Activated T-cell treated with anti-CD3 and anti-CD28 coated beads, Interleukin-2, amount 50 U/mL, for 1 hour (primary cell): ENCODE measurements around the gene CFAP221.

ENCODE experiments used
- DNase-seq: peaks from one replicate; pipeline ENCODE4 v3.0.0-alpha.2; 2020

CFAP221 gene

DNA sequence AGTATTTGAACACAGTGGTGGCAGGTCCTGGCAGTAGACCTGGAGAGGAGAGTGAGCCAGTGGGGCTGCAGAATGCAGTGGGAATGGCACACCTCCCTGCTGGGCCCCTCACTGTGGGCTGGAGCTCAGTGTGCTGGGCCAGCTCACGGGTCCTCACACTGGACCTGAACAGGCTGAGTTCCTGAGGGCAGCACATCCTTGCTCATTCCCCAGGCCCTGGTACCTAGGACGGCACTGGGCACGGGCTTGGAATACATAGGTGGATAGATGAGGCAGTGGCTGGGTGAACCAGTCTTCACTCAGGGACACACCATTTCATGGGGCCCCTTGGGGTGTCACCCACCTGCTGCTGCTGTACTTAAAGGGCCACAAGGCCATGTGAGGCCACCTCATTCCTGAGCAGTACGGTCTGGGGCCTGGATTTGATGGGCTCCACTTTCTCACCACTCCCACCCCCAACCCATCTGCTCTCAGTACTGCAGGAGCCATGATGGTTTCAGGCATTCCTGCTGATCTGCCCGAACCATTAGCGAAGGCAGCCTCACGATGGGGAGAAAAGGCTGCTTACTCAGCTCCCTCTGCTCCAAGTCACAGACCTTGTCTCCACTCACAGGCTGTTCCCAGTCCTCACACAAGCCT lies 138.9 kb downstream of the CFAP221 start:
- no peak for DNase-seq

GRCh38 chr2:119683713-119684443 lies 139.6 kb downstream of the CFAP221 start:
- no peak for DNase-seq

DNA sequence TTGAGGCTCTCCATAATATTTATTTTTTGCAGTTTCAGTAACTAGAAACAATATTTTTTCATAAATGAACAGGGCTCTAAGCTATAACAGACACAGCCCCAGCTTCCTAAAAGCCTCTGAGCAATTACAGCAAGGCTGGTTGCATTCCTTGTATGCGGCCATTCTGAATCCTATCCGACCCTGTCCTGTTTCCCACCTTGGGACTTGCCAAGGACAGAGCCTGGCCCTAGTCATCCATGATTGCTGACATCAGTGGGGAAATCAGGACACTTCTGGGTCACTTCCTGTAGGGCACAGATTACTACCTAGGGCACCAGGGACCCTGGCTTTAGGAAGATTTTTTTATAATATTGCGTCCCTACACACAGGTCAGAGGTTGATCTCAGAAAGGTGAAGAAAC lies 140.3 kb downstream of the CFAP221 start:
- no peak for DNase-seq

DNA sequence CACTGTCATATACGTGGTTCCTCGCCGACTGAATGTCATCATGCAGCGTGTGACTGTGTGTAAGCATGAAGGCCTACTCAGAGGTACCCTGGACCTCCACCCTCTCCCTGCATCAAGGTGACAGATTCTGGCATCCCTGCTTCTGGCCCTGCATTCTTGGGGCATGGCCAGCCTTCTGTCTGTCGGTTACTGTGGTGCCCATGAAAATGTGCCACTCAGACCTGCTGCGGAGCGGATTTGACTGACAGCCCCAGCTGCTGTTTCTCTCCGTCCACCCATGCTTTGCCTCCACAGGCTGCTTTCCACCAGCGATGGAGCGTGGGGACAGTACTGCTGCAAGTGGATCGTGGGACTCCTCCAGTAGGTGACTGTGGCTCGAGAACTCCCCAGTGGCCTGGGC lies 144.4 kb downstream of the CFAP221 start:
- no peak for DNase-seq

GRCh38 chr2:119689218-119689617 lies 145.0 kb downstream of the CFAP221 start:
- no peak for DNase-seq

DNA sequence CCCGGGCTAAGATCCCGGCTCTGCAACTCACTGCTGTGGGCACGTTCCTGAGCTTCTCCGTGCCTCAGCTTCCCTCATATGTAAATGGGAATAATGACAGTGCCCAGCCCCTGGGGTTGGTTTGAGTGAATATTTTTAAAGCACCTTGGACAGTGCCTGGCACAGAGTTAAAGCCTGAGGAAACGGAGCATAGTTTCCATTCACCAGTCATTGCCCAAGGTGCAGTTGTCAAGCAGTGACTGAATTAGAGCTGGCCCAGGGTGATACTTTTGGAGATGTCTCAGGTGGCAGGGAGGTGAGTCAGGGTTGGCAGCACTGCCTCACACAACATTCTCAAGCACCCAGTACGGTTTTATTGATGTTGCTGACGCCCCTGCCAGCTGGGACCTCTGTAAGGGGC lies 146.9 kb downstream of the CFAP221 start:
- no peak for DNase-seq

- DNase-seq = no peak
Measured at GRCh38 chr2:119691651-119692245, 147.5 kb downstream of the CFAP221 start.

- no peak for DNase-seq
Measured at GRCh38 chr2:119692310-119692709, 148.1 kb downstream of the CFAP221 start.

DNA sequence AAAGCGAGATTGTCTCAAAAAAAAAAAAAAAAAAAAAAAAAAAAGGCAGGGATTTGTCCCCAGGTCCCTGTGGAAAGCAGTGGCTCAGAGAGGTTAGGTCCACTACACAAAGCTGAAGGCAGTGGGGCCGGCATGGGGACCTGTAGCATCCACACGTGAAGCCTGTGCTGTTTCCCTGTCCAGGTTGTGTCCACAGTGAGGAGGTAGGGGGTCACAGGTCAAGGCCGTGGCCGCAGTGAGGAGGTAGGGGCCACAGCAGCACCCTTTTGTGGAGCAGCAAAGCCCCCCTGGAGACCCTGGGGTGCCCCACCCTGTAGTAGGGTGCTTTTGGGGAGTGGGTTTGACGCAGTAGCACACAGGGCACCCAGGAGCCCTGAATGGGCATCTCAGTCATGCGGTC lies 148.7 kb downstream of the CFAP221 start:
- DNase-seq = no peak

GRCh38 chr2:119693567-119693966 lies 149.3 kb downstream of the CFAP221 start:
- DNase-seq = no peak

DNA sequence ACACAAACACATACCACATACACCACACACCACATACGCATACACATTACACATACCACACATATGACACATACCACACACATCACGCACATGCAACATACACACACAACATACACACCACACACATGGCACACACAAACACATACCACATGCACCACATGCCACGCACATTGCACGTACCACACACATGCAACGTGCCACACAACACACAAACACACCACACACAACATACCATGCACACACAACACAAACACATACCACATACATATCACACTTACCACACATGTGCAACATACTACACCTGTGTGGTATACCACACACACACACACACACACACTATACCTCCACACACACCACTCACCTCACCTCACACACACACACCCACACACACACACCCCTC lies 149.7 kb downstream of the CFAP221 start:
- DNase-seq = no peak

GRCh38 chr2:119694470-119694844 lies 150.2 kb downstream of the CFAP221 start:
- DNase-seq = no peak

DNA sequence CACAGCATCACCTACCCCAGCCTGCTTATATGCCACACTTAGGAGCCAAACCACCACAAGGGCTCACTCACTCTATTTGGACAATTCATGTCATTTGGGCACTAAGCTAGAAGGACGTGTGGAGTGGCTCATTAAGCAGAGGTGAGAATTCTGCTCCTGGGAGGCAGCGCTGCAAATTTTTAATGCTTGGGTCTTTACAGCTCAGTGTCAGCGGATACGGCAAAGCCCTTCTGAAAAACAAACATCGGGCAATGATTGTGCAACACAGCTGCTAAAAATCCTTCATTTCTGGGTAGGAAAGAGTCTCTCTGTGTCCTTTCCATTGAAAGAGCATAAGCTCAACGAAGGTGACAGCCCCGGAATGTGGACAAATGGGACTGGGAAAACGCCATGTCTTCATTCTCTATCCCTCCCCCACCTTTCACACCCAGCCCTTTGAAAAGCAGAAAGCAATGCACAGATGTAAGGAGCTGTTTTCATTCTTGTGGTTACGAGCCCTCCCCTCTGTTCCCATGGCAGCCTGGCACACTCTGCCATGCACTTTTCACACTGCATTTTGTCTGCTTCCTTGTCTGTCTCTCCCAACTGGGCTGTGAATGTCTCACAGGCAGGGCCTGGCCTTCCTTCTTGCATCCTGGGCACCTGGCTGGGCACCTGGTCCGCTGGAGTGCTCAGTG lies 150.7 kb downstream of the CFAP221 start:
- DNase-seq = peak; percentile 25

DNA sequence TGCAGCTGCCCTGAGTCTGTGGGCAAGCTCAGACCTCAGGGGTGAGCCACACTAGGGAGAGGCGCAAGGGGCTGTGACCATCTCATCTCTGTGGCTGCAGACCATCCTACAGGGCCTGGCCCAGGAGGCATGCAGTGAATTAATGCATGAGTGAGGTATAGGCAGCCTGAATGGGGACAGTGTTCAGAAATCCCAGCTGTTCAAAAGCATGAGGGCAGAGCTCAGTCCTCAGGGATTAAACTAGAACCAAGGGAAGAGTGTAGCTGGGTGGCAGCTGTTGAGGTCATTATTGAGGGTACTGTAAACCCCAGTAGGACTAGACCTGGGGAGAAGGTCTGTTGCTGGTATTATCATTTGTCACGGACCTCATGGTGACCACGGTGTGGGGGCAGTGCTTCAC lies 151.8 kb downstream of the CFAP221 start:
- no peak for DNase-seq

DNA sequence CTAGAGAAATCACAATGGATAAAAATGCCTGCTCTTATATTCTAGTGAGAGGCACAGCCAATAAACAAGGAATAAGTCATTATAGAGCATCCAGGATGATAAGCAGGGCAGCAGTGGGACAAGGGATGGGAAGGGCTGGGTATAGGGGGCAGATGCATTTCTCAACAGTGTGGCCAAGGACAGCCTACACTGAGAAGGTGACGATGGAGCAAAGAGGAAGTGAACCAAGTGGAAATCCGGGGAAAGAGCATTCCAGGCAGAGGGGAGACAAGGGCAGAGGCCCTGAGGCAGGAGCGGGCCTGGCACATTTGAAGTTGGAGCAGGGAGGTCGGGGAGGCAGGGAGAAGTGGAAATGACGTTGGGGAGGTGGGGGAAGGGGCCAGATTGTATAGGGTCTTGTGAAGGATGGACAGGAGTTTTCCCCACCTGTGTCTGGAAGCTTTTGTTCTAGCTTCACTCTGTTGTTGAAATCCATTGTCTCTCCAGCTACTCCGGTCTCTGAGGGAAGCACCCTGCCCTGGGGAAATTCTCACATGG lies 152.3 kb downstream of the CFAP221 start:
- DNase-seq = no peak

GRCh38 chr2:119697290-119698020 lies 153.2 kb downstream of the CFAP221 start:
- DNase-seq = no peak

GRCh38 chr2:119698246-119698645 lies 154.0 kb downstream of the CFAP221 start:
- DNase-seq = no peak

DNA sequence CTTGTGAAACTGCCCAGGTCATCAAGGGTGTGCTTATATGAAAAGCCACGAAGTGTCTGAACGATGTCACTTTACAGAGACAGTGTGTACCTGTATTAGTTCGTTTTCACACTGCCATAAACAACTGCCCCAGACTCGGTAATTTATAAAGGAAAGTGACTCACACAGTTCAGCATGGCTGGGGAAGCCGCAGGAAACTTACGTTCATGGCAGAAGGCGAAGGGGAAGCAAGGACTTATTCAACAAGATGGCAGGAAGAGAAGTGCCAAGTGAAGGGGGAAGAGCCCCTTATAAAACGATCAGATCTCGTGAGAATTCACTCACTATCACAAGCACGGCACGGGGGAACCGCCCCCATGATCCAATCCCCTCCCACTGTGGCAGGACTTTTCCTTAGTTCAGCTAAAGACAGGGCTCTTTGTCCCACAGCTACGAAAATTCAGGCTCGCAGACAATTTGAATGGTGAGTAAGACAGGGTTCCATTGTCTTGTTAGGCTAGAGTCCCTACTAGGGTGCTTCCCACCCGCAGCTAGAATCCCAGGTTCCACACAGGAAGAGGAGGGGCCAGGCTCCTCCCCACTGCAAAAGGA lies 154.9 kb downstream of the CFAP221 start:
- DNase-seq = no peak

DNA sequence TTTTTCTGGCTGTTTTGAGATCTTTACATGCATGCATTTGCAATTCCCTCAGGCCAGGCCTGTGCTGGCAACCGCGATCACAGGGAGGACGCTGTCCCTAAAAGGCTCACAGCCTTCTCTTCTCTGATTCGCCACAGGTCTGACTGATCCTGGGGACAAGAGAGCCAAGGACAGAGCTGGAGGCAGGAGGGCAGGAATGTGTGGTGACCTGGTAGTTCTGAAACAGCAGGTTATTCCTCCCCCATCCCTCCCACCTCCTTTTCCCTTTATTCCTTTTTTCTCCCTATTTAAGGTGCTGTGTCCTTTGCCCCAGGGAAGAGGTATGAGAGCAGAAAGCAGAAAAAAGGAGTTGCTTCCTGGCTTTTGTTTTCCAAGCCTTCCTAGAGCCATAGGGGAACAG lies 156.6 kb downstream of the CFAP221 start:
- no peak for DNase-seq

DNA sequence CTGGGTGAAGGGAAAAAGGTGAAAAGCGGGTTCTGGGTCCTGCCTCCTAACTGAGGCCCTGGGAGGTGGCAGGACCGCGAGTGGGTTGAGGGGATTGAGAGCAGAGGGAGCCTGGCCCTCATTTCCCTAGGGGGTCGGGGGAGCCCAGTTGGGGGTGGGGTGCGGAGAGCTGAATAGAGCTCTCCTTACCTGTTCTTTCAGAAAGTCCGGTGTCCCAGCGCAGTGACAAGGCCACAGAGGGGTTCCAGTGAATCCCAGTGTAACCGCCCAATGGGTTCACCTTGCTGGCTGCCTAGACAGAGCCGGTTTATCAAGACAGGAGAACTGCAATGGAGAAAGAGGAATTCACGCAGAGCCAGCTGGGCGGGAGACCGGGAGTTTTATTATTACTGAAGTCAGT lies 157.1 kb downstream of the CFAP221 start:
- DNase-seq = no peak

- no peak for DNase-seq
Measured at GRCh38 chr2:119702203-119702917, 158.1 kb downstream of the CFAP221 start.

DNA sequence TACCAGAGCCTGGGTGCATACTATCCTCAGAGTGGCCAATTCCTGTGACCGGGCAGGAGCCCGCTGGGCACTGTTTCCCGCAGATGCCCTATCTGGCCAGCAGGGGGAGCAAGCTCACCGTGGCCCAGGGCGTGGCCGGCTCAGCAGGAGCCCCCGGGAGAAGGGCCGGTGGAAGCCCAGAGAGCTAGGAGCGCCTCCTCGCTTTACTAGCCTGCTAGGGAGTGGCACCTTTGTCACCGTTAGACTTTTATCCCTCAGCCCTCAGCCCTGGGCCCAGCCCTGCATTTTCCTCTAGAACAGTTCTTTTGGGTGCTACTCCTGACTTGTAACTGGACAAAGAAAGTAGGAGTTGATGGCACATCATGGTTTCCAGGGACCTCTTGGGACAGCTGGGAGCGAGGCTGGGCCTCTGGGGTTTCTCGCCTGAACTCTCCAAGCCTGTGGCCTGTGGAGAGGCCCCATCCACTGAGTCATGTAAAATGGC lies 158.7 kb downstream of the CFAP221 start:
- DNase-seq = peak; percentile 73
